K562 (cell line): ENCODE data around the gene RNASE8. TPM values are rescaled to one million over a fixed set of nuclear protein-coding genes. Genes with fewer than 3 reads are reported as not detected.

ENCODE experiments used
- ATAC-seq: fragments of 200-7000 bp; cut with Tn5 transposase; 3 replicates; pipeline ENCODE4 v1.9.1; 2020; ENCODE audit warnings: moderate library complexity
- BruUV-seq: library from RNA; stranded (reverse); fragments of 400-500 nt; replicated peaks from 2 replicates; lab custom pipeline; 2021; lab: Mats Ljungman, UMichigan
- CTCF ChIA-PET: fragments of 300-600 bp; formaldehyde crosslinking; extraction: SDS; loops from one replicate; lab custom pipeline; 2021; ENCODE audit warnings: low intra/inter-chr PET ratio; lab: Yijun Ruan, JAX
- POLR2A ChIA-PET: fragments of 300-600, 350-650 bp; sonication (Branson Sonifier 250); formaldehyde crosslinking; extraction: SDS; loops from one replicate; lab custom pipeline; 2021; ENCODE audit warnings: antibody characterized with exemption, inconsistent platforms; lab: Yijun Ruan, JAX
- DNase-seq, 4 experiments: peaks; one replicate each; pipeline versions ENCODE4 v3.0.0 to v3.0.0-alpha.2; 2011 to 2018; ENCODE audit warnings: low spot score in 3 of 4, mixed read lengths in 3 of 4; ENCODE audit errors: extremely low read depth in 1 of 4
- FAIRE-seq: peaks from 2 replicates; lab custom pipeline; 2011; peaks lifted over from hg19 to GRCh38; lab: Jason Lieb, UNC
- H2AFZ ChIP-seq: 2 replicates; pipeline ENCODE4 v1.6.0; 2011; ENCODE audit warnings: low read depth, low read length, control low read depth, inconsistent platforms
- H3K27ac ChIP-seq: fragments of 200-600 bp; 3 replicates; pipeline ENCODE4 v1.8.0; 2011; ENCODE audit warnings: low read depth, mild to moderate bottlenecking, control low read depth, inconsistent platforms, low read length, moderate library complexity, mixed read lengths; ENCODE audit errors: extremely low read depth
- H3K27me3 ChIP-seq, 2 experiments: fragments of 300-600 bp in 1 of 2; 2 replicates in 1 of 2; 3 replicates in 1 of 2; pipeline versions ENCODE4 v1.6.0 to v1.8.0; 2011; ENCODE audit warnings: inconsistent platforms in 2 of 2, low read length in 2 of 2, mild to moderate bottlenecking in 1 of 2, mixed read lengths in 1 of 2, moderate library complexity in 1 of 2; ENCODE audit not compliant: control insufficient read depth in 2 of 2, insufficient read depth in 2 of 2
- H3K36me3 ChIP-seq: fragments of 300-600 bp; 3 replicates; pipeline ENCODE4 v1.8.0; 2011; ENCODE audit warnings: mild to moderate bottlenecking, low read length, inconsistent platforms; ENCODE audit not compliant: control insufficient read depth, insufficient read depth
- H3K4me1 ChIP-seq, 2 experiments: fragments of 200-600 bp in 1 of 2; replicated peaks in 1 of 2; 2 replicates in 1 of 2; 3 replicates in 1 of 2; pipeline versions ENCODE4 v1.5.1 to v1.8.0; 2011; ENCODE audit warnings: inconsistent platforms in 2 of 2, low read length in 2 of 2, mild to moderate bottlenecking in 1 of 2, mixed read lengths in 1 of 2, moderate library complexity in 1 of 2; ENCODE audit not compliant: control insufficient read depth in 2 of 2, insufficient read depth in 2 of 2
- H3K4me2 ChIP-seq: 2 replicates; pipeline ENCODE4 v1.6.1; 2011; ENCODE audit warnings: low read length, control low read depth, inconsistent platforms, mixed read lengths; ENCODE audit not compliant: insufficient read depth
- H3K4me3 ChIP-seq: fragments of 200-600 bp; sonication (generic), shearing (Covaris generic); 2 replicates; pipeline ENCODE4 v1.5.1; 2016; ENCODE audit warnings: control low read depth, inconsistent platforms
- H3K79me2 ChIP-seq: fragments of 200-600 bp; 3 replicates; pipeline ENCODE4 v1.8.0; 2011; ENCODE audit warnings: low read length, inconsistent platforms; ENCODE audit not compliant: control insufficient read depth, insufficient read depth
- H3K9ac ChIP-seq, 2 experiments: 2 replicates each; pipeline versions ENCODE4 v1.6.0 to v1.6.1; 2011; ENCODE audit warnings: low read depth in 2 of 2, low read length in 2 of 2, control low read depth in 1 of 2, inconsistent platforms in 1 of 2, mild to moderate bottlenecking in 1 of 2, mixed read lengths in 1 of 2; ENCODE audit not compliant: insufficient read depth in 1 of 2
- H3K9me1 ChIP-seq: one replicate; pipeline ENCODE4 v1.6.0; 2011; ENCODE audit warnings: inconsistent platforms, mild to moderate bottlenecking, low read length, moderate library complexity; ENCODE audit not compliant: control insufficient read depth, insufficient read depth
- H3K9me3 ChIP-seq: replicated peaks from 2 replicates; pipeline ENCODE4 v1.5.1; 2011; ENCODE audit warnings: low read depth, low read length, inconsistent platforms; ENCODE audit not compliant: control insufficient read depth, insufficient read depth
- H4K20me1 ChIP-seq: replicated peaks from 2 replicates; pipeline ENCODE4 v1.6.1; 2011; ENCODE audit warnings: low read length, inconsistent platforms, mixed read lengths; ENCODE audit not compliant: control insufficient read depth, insufficient read depth
- MAFK ChIP-seq: IDR thresholded peaks from 2 replicates; pipeline ENCODE4 v1.6.1; 2011; ENCODE audit warnings: low read length, improper control_type of control experiment
- PHF20 ChIP-seq: fragments of 450-650 bp; IDR thresholded peaks from 2 replicates; pipeline ENCODE4 v1.6.1; 2018; ENCODE audit not compliant: partially characterized antibody
- WGBS: fragments of 100-300 bp; shearing (Covaris generic); methylation state at CpG from one replicate; pipeline ENCODE4 v1.1.6; 2016; ENCODE audit warnings: low coverage, mixed read lengths; ENCODE audit not compliant: insufficient coverage; ENCODE audit errors: missing lambda C conversion rate; 5-methylcytosine and 5-hydroxymethylcytosine counted together
- in situ Hi-C: fragments of 300-500 bp; cut with MboI; formaldehyde crosslinking; loops from 4 replicates; pipeline ENCODE4 v1.15.0; 2018; ENCODE audit warnings: inconsistent platforms, mixed read lengths
- intact Hi-C: fragments of 100-400 bp; cut with micrococcal nuclease; formaldehyde crosslinking; loops from 2 replicates; pipeline ENCODE4 v1.14.2; 2022
- polyA plus RNA-seq, 8 experiments: library from polyadenylated mRNA; depleted of rRNA in 4 of 8; stranded (reverse) in 5 of 8; unstranded in 3 of 8; fragments of >200 nt; fragmentation: Nextera tagmentation in 2 of 8; fragmentation: Illumina TruSeq in 1 of 8; extraction: Ambion mirVana in 2 of 8; extraction: Trizol in 1 of 8; gene quantifications; 2 replicates each; pipeline versions ENCODE4 v1.2.1 to v1.2.3, GENCODE V29; 2011 to 2014; ENCODE audit warnings: inconsistent platforms in 1 of 8, missing spikeins in 1 of 8
- total RNA-seq, 7 experiments: library from RNA; depleted of rRNA in 6 of 7; stranded (reverse); fragments of >200 nt in 6 of 7; fragmentation: Illumina TruSeq in 2 of 7; extraction: Trizol in 2 of 7; gene quantifications; 2 replicates each; pipeline versions ENCODE4 v1.2.1 to v1.2.3, GENCODE V29; 2011 to 2021; ENCODE audit warnings: low replicate concordance in 1 of 7
- TF ChIP-seq, protein P1 (sequence below): IDR thresholded peaks from 2 replicates; pipeline ENCODE4 v1.6.1; 2012; ENCODE audit warnings: low read depth, low read length, improper control_type of control experiment, borderline replicate concordance

RNASE8 gene
- total and polyA plus RNA-seq, 9 of the 15 experiments (the other 6 are each of a cell fraction or from before 2014, with no cell fraction given), result not detected

DNA sequence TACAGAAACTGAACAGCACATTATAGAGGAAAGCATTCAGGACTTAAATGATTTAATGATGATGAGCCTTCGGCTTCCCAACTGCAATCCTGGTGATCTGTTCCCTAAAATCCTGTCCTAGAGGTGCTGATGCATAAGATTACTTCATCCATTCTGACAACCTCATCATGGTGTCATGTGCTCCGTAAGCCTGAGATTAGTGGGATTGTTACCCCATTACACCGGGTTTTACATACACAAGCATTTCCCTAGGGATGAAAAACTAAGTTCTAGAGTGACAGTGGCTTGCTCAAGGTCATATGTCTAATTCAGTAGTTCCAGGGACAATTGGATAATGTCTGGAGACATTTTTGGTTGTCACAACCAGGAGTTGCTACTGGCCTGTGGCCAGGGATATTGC, 20.5 kb upstream of the RNASE8 start (continued):
- TF ChIP-seq MAFK, result no peak

- Histone ChIP-seq H3K9me1 (no peaks in the 10 kb centered on the region), H3K27me3 (no peaks in the 10 kb centered on the region), H3K36me3 (no peaks in the 10 kb centered on the region), H4K20me1 (no peaks in the 10 kb centered on the region), H3K9me3 (no peaks in the 10 kb centered on the region), H3K9ac (no peak overlapping the region), H2AFZ (peak overlapping the region; percentile 63), H3K4me1 (peaks cover 0 to 15% of the 10 kb centered on the region in 2 experiments; a peak in 4 of 5 replicates), H3K79me2 (no peaks in the 10 kb centered on the region), H3K4me3 (no peak overlapping the region), H3K27ac (no peak overlapping the region), H3K4me2 (no peak overlapping the region)
- TF ChIP-seq, protein P1, sequence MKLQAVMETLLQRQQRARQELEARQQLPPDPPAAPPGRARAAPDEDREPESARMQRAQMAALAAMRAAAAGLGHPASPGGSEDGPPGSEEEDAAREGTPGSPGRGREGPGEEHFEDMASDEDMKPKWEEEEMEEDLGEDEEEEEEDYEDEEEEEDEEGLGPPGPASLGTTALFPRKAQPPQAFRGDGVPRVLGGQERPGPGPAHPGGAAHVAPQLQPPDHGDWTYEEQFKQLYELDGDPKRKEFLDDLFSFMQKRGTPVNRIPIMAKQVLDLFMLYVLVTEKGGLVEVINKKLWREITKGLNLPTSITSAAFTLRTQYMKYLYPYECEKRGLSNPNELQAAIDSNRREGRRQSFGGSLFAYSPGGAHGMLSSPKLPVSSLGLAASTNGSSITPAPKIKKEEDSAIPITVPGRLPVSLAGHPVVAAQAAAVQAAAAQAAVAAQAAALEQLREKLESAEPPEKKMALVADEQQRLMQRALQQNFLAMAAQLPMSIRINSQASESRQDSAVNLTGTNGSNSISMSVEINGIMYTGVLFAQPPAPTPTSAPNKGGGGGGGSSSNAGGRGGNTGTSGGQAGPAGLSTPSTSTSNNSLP, result no peak
- TF ChIP-seq PHF20, result no peak
- in situ Hi-C loops (no loop called here), intact Hi-C loops (loop anchor here (5.0 kb wide), 1 partner anchor 341 kb away; no protein-coding TSS in a partner anchor)
- no peak for FAIRE-seq
- no peak for DNase-seq
- BruUV-seq, result no TSS peak
- WGBS, result 26% methylated on average over 6 of the region's 10 CpGs
- POLR2A ChIA-PET, result interaction anchor here (0.6 to 2.6 kb wide), 2 partner anchors 12 to 23 kb away, joined by 3 to 15 read pairs; no protein-coding TSS in a partner anchor
- CTCF ChIA-PET, result interaction anchor here (0.9 to 2.8 kb wide), 3 partner anchors 24 to 181 kb away, joined by 3 to 33 read pairs (median 11); no protein-coding TSS in a partner anchor
- ATAC-seq, result peak; percentile 31
Observed at GRCh38 chr14:21038441-21039422, 18.9 kb upstream of the RNASE8 start.
